ENCODE measurements around the gene CYTIP. TPM values are rescaled to one million over a fixed set of nuclear protein-coding genes. Genes with fewer than 3 reads are reported as not detected.

CYTIP gene
- total and polyA plus RNA-seq, 7 donors, result 2.5 to 36.4 (median 4.3) TPM

DNA sequence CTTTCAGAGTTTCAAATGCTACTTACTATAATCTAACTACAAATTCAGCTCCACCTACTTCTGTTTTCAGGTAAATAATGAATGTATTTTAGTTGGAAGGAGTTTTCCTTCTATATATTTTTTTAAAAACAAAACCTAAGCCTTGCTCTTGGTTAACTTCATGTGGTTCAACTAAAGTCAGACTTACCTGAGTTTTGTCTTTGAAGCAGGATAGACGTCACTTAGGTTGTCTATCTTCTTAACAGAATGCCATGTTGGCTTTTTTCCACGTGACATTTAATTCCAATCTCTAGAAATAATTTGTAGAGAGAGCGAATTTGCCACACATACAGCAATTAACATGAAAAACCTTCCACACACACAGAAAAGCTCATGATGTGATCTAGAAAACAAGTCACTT, 43.9 kb upstream of the CYTIP start:
- H3K4me1 ChIP-seq, result no peaks in the 10 kb centered on the region
- intact Hi-C loops (cut with DNase I), result no loop called here
- DNase-seq, result no peak
- H3K4me3 ChIP-seq, result no peak overlapping the region
- no peaks in the 10 kb centered on the region for H3K9me3 ChIP-seq
- no peak overlapping the region for H3K27ac ChIP-seq
- peaks cover 0 to 17% (median 0%) of the 10 kb centered on the region in 3 donors for H3K27me3 ChIP-seq
- 61 to 83% methylated on average over 3 of the region's 3 CpGs for WGBS, 2 donors
- no peaks in the 10 kb centered on the region for H3K36me3 ChIP-seq
- TF ChIP-seq EP300 (IDR thresholded peaks at IDR 0.05), result no peak
- no peak for TF ChIP-seq POLR2A (IDR thresholded peaks at IDR 0.05)
- no peak for TF ChIP-seq POLR2AphosphoS5 (IDR thresholded peaks at IDR 0.05)
- TF ChIP-seq, protein P1, sequence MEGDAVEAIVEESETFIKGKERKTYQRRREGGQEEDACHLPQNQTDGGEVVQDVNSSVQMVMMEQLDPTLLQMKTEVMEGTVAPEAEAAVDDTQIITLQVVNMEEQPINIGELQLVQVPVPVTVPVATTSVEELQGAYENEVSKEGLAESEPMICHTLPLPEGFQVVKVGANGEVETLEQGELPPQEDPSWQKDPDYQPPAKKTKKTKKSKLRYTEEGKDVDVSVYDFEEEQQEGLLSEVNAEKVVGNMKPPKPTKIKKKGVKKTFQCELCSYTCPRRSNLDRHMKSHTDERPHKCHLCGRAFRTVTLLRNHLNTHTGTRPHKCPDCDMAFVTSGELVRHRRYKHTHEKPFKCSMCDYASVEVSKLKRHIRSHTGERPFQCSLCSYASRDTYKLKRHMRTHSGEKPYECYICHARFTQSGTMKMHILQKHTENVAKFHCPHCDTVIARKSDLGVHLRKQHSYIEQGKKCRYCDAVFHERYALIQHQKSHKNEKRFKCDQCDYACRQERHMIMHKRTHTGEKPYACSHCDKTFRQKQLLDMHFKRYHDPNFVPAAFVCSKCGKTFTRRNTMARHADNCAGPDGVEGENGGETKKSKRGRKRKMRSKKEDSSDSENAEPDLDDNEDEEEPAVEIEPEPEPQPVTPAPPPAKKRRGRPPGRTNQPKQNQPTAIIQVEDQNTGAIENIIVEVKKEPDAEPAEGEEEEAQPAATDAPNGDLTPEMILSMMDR (IDR thresholded peaks at IDR 0.05), result no peak

DNA sequence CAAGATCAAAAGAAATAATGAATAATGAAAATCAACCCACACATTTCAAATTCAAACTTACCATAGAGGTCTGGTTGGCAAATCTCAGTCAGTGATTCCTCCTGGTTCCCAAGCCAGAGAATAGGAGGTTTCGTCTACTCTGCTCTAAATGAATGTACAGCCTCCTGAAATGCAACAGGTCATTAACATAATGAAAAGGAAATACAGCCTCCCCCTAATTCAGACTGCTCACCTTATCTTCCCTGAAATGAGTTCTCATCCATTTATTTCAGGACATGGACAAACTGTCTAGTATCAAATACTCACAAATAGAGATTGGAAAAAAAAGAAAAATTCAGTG, 43.4 kb upstream of the CYTIP start:
- DNase-seq, result no peak

DNA sequence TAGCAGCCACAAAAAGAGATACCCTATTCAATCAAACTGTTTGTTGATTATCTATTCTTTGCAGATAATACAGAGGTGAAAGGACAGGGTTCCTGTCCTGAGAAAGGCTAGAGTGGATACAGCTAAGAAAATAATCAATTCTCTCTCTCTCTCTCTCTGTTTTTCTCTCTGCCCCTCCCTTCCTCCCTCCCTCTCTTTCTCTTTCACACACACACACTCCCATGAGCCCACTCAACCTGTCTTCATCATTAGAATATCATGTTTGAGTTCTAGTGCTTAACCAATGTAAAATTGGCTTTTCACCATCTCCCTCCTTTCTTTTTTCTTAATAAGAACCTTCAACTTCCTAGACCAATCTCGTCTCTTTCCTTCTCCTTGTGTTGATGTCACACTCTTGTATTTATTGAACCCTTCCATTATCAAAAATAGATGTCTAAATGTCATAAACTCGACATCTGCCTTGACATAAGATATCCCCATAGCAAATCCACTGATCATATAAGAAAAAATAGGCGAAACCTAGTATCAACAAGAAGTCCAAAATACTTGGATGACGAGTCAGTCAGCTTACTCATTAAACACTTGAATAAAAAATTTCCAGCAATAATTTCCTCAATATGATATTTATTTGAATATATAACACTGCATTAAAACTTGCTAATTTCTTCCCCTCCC, 42.8 kb upstream of the CYTIP start:
- H3K36me3 ChIP-seq, result no peaks in the 10 kb centered on the region
- H3K4me1 ChIP-seq, result no peaks in the 10 kb centered on the region
- intact Hi-C loops (cut with DNase I), result no loop called here
- DNase-seq, result no peak
- WGBS, 2 donors, result 73 to 86% methylated on average over 4 of the region's 4 CpGs
- H3K27ac ChIP-seq, result no peak overlapping the region
- no peak overlapping the region for H3K4me3 ChIP-seq
- H3K9me3 ChIP-seq, result no peaks in the 10 kb centered on the region
- TF ChIP-seq, protein P1 (IDR thresholded peaks at IDR 0.05), result no peak
- TF ChIP-seq EP300 (IDR thresholded peaks at IDR 0.05) (no peak), POLR2A (IDR thresholded peaks at IDR 0.05) (no peak), POLR2AphosphoS5 (IDR thresholded peaks at IDR 0.05) (no peak)
- H3K27me3 ChIP-seq, result peaks cover 0 to 17% (median 0%) of the 10 kb centered on the region in 3 donors

More for the DNA sequence above, 43.4 kb upstream of the CYTIP start:
- no peaks in the 10 kb centered on the region for H3K9me3 ChIP-seq
- intact Hi-C loops (cut with DNase I), result no loop called here
- H3K27me3 ChIP-seq, result peaks cover 0 to 17% (median 0%) of the 10 kb centered on the region in 3 donors
- TF ChIP-seq EP300 (IDR thresholded peaks at IDR 0.05) (no peak), POLR2A (IDR thresholded peaks at IDR 0.05) (no peak), POLR2AphosphoS5 (IDR thresholded peaks at IDR 0.05) (no peak)
- TF ChIP-seq, protein P1 (IDR thresholded peaks at IDR 0.05), result no peak
- WGBS, 2 donors, result 84 to 86% methylated on average over 1 of the region's 1 CpG
- no peaks in the 10 kb centered on the region for H3K36me3 ChIP-seq
- H3K27ac ChIP-seq, result no peak overlapping the region
- H3K4me1 ChIP-seq, result no peaks in the 10 kb centered on the region
- no peak overlapping the region for H3K4me3 ChIP-seq

GRCh38 chr2:157480182-157480961, 36.5 kb upstream of the CYTIP start:
- Histone ChIP-seq H3K36me3 (no peaks in the 10 kb centered on the region), H3K9me3 (no peaks in the 10 kb centered on the region), H3K27me3 (peaks cover 0 to 4% (median 0%) of the 10 kb centered on the region in 3 donors), H3K27ac (no peak overlapping the region), H3K4me1 (no peaks in the 10 kb centered on the region), H3K4me3 (no peak overlapping the region)
- DNase-seq, result no peak
- WGBS, 2 donors, result 60 to 75% methylated on average over 3 of the region's 3 CpGs
- intact Hi-C loops (cut with DNase I), result no loop called here
- TF ChIP-seq POLR2A (IDR thresholded peaks at IDR 0.05), result no peak
- no peak for TF ChIP-seq POLR2AphosphoS5 (IDR thresholded peaks at IDR 0.05)
- TF ChIP-seq, protein P1 (IDR thresholded peaks at IDR 0.05), result no peak
- TF ChIP-seq EP300 (IDR thresholded peaks at IDR 0.05), result no peak

All from sigmoid colon (tissue), 7 donors.